Measurements from ENCODE around the gene KCTD14.

The KCTD14 gene

DNA sequence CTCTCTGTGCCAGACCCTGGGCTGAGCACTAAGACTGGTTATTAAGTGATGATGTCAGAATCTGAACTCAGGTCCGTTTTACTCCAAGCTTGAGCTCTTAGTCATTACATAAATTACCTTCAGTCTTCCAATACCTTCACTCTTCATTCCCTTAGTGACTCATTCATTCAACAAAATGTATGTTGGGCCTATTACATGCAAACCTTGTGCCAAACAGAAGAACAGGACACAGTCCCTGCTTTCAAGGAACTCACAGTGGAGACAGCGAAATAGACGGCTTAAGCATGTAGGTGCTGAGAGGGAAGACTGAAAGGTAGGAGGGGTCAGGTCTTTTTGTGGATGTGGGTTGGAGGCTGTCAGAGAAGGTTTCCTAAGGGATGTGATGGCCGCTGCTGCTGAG lies 3.3 kb downstream of the KCTD14 start:
- TF ChIP-seq SIN3A (IDR thresholded peaks at IDR 0.05; ENCODE audit: borderline replicate concordance, insufficient read depth, low read length), result no peak
- TF ChIP-seq POLR2AphosphoS5 (IDR thresholded peaks at IDR 0.05; ENCODE audit: low read depth, low read length), result no peak
- no peak for TF ChIP-seq FOXP2 (optimal IDR thresholded peaks at IDR 0.05; ENCODE audit: borderline replicate concordance, extremely low read depth, extremely low read length, insufficient read depth)
- TF ChIP-seq, protein P1, sequence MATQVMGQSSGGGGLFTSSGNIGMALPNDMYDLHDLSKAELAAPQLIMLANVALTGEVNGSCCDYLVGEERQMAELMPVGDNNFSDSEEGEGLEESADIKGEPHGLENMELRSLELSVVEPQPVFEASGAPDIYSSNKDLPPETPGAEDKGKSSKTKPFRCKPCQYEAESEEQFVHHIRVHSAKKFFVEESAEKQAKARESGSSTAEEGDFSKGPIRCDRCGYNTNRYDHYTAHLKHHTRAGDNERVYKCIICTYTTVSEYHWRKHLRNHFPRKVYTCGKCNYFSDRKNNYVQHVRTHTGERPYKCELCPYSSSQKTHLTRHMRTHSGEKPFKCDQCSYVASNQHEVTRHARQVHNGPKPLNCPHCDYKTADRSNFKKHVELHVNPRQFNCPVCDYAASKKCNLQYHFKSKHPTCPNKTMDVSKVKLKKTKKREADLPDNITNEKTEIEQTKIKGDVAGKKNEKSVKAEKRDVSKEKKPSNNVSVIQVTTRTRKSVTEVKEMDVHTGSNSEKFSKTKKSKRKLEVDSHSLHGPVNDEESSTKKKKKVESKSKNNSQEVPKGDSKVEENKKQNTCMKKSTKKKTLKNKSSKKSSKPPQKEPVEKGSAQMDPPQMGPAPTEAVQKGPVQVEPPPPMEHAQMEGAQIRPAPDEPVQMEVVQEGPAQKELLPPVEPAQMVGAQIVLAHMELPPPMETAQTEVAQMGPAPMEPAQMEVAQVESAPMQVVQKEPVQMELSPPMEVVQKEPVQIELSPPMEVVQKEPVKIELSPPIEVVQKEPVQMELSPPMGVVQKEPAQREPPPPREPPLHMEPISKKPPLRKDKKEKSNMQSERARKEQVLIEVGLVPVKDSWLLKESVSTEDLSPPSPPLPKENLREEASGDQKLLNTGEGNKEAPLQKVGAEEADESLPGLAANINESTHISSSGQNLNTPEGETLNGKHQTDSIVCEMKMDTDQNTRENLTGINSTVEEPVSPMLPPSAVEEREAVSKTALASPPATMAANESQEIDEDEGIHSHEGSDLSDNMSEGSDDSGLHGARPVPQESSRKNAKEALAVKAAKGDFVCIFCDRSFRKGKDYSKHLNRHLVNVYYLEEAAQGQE (IDR thresholded peaks at IDR 0.05; ENCODE audit: insufficient read depth in 1 of 2, low read depth in 2 of 2, low read length in 2 of 2), result no peak
- TF ChIP-seq TAF1 (IDR thresholded peaks at IDR 0.05; ENCODE audit: borderline replicate concordance, insufficient read depth, low read length), result no peak

DNA sequence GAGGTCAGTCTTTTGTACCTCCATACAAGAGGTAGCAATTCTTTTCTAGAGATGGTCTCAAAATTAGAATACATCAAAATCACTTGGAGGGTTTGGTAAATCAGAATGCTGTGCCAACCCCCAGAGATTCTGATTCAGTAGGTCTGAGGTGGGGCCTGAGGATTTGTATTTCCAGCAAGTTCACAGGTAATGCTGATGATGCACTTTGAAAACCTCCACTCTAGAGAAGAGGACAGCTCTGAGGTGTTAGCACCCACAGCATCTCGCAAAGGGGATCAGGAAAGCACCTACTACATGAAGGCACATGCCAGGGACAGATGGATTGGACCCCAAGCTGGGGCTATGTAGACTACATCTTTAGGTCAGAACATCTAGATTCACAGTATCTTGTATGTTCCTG lies 7.2 kb downstream of the KCTD14 start:
- TF ChIP-seq, protein P1 (IDR thresholded peaks at IDR 0.05; ENCODE audit: insufficient read depth in 1 of 2, low read depth in 2 of 2, low read length in 2 of 2), result no peak

DNA sequence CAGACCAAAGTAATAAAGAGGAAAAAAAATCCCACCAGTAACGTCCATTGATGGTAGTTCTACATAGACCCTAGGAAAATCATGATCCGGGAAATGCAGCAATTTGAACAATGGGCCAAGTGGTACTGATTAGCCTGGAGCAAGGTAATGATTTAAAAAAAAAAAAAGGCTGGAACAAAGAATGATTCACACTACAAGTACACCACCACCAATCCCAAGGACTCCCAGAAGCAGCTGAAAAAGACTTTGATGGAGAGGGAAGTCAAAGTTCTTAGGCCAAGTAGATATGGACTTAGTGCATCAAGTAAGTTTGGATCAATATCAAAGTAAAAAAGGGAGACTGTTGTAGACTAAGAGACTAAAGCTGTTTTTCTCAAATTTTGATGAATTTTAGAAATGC lies 11.8 kb downstream of the KCTD14 start:
- TF ChIP-seq FOXP2 (optimal IDR thresholded peaks at IDR 0.05; ENCODE audit: borderline replicate concordance, extremely low read depth, extremely low read length, insufficient read depth) (no peak), POLR2AphosphoS5 (IDR thresholded peaks at IDR 0.05; ENCODE audit: low read depth, low read length) (no peak), TAF1 (IDR thresholded peaks at IDR 0.05; ENCODE audit: borderline replicate concordance, insufficient read depth, low read length) (no peak), SIN3A (IDR thresholded peaks at IDR 0.05; ENCODE audit: borderline replicate concordance, insufficient read depth, low read length) (no peak)
- TF ChIP-seq, protein P1 (IDR thresholded peaks at IDR 0.05; ENCODE audit: insufficient read depth in 1 of 2, low read depth in 2 of 2, low read length in 2 of 2), result no peak

DNA sequence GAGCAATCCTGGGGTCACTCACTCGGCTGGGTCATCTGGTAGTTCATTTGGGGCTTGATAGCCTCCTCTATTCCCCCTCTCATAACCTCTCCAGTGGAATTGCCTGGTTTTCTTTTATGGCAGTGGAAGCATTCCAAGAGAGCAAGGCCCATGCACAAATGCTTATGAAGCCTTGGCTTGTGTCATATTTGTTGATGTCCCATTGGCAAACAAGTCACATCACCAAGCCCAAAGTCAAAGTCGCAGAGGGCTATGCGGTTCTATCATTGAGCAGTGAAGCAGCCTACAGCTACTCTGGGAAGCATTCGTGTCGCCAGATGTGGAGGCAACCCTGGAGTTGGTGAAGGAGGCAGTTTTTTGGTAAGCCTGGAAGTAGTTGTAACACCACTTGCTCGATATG lies 12.3 kb downstream of the KCTD14 start:
- TF ChIP-seq POLR2AphosphoS5 (IDR thresholded peaks at IDR 0.05; ENCODE audit: low read depth, low read length), result no peak
- no peak for TF ChIP-seq FOXP2 (optimal IDR thresholded peaks at IDR 0.05; ENCODE audit: borderline replicate concordance, extremely low read depth, extremely low read length, insufficient read depth)
- TF ChIP-seq, protein P1 (IDR thresholded peaks at IDR 0.05; ENCODE audit: insufficient read depth in 1 of 2, low read depth in 2 of 2, low read length in 2 of 2), result no peak
- no peak for TF ChIP-seq SIN3A (IDR thresholded peaks at IDR 0.05; ENCODE audit: borderline replicate concordance, insufficient read depth, low read length)
- TF ChIP-seq TAF1 (IDR thresholded peaks at IDR 0.05; ENCODE audit: borderline replicate concordance, insufficient read depth, low read length), result no peak

DNA sequence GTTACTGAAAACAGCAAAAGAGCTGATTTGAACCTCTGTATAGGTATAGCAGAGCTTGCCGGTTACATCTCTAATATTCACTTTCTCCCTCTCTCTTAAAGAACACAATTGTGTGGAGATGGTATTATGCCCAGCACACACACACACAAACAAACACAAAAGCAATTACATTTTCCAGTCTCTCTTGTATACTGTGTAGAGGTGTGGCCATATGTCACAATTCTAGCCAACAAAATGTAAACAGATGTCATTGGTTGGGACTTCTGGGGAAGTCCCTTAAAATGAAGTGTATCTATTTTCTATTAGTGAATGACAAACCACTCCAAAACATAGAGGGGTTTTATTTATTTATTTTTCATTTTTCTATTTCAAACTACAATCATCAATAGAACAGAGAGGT lies 12.8 kb downstream of the KCTD14 start:
- TF ChIP-seq FOXP2 (optimal IDR thresholded peaks at IDR 0.05; ENCODE audit: borderline replicate concordance, extremely low read depth, extremely low read length, insufficient read depth) (no peak), POLR2AphosphoS5 (IDR thresholded peaks at IDR 0.05; ENCODE audit: low read depth, low read length) (no peak), SIN3A (IDR thresholded peaks at IDR 0.05; ENCODE audit: borderline replicate concordance, insufficient read depth, low read length) (no peak), TAF1 (IDR thresholded peaks at IDR 0.05; ENCODE audit: borderline replicate concordance, insufficient read depth, low read length) (no peak)
- TF ChIP-seq, protein P1 (IDR thresholded peaks at IDR 0.05; ENCODE audit: insufficient read depth in 1 of 2, low read depth in 2 of 2, low read length in 2 of 2), result no peak
